ENCODE measurements around the gene ZNF778.

The ZNF778 gene

GRCh38 chr16:89174877-89175276 is 42.6 kb upstream of the ZNF778 start:
- H3K9me3 ChIP-seq (ENCODE audit: insufficient read depth, low read depth, low read length): no peaks in the 10 kb centered on the region
- H2AFZ ChIP-seq (ENCODE audit: low read length): no peak overlapping the region
- H3K4me2 ChIP-seq (ENCODE audit: low read depth, low read length, poor library complexity, severe bottlenecking): no peak overlapping the region
- no peaks in the 10 kb centered on the region for H3K9me2 ChIP-seq (replicated peaks; ENCODE audit: low read depth, low read length)
- no peaks in the 10 kb centered on the region for H4K20me1 ChIP-seq (ENCODE audit: insufficient read depth, low read length, poor library complexity, severe bottlenecking)
- no peak overlapping the region for H3K9ac ChIP-seq (ENCODE audit: low read depth, low read length, poor library complexity, severe bottlenecking)
- H3F3A ChIP-seq (ENCODE audit: low read depth): no peaks in the 10 kb centered on the region
- H3K79me2 ChIP-seq (ENCODE audit: insufficient read depth, low read length): no peaks in the 10 kb centered on the region
- H3K4me1 ChIP-seq (ENCODE audit: insufficient read depth, low read length, poor library complexity, severe bottlenecking): peaks cover 7% of the 10 kb centered on the region
- TF ChIP-seq, protein P1, sequence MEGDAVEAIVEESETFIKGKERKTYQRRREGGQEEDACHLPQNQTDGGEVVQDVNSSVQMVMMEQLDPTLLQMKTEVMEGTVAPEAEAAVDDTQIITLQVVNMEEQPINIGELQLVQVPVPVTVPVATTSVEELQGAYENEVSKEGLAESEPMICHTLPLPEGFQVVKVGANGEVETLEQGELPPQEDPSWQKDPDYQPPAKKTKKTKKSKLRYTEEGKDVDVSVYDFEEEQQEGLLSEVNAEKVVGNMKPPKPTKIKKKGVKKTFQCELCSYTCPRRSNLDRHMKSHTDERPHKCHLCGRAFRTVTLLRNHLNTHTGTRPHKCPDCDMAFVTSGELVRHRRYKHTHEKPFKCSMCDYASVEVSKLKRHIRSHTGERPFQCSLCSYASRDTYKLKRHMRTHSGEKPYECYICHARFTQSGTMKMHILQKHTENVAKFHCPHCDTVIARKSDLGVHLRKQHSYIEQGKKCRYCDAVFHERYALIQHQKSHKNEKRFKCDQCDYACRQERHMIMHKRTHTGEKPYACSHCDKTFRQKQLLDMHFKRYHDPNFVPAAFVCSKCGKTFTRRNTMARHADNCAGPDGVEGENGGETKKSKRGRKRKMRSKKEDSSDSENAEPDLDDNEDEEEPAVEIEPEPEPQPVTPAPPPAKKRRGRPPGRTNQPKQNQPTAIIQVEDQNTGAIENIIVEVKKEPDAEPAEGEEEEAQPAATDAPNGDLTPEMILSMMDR (conservative IDR thresholded peaks at IDR 0.05; ENCODE audit: low read length): no peak
- no peak for TF ChIP-seq EZH2phosphoT487 (IDR thresholded peaks at IDR 0.05; ENCODE audit: borderline replicate concordance)
- H3K27me3 ChIP-seq (ENCODE audit: insufficient read depth, low read length, poor library complexity, severe bottlenecking): no peaks in the 10 kb centered on the region
- H3K4me3 ChIP-seq (ENCODE audit: low read length, poor library complexity, severe bottlenecking): no peak overlapping the region
- H3K36me3 ChIP-seq (ENCODE audit: insufficient read depth, low read length): no peaks in the 10 kb centered on the region

GRCh38 chr16:89175280-89176146 is 42.0 kb upstream of the ZNF778 start:
- H3K9ac ChIP-seq (ENCODE audit: low read depth, low read length, poor library complexity, severe bottlenecking): no peak overlapping the region
- H2AFZ ChIP-seq (ENCODE audit: low read length): no peak overlapping the region
- no peaks in the 10 kb centered on the region for H3K27me3 ChIP-seq (ENCODE audit: insufficient read depth, low read length, poor library complexity, severe bottlenecking)
- no peak for TF ChIP-seq EZH2phosphoT487 (IDR thresholded peaks at IDR 0.05; ENCODE audit: borderline replicate concordance)
- TF ChIP-seq, protein P1 (conservative IDR thresholded peaks at IDR 0.05; ENCODE audit: low read length): no peak
- no peak overlapping the region for H3K4me2 ChIP-seq (ENCODE audit: low read depth, low read length, poor library complexity, severe bottlenecking)
- H3K9me2 ChIP-seq (replicated peaks; ENCODE audit: low read depth, low read length): no peaks in the 10 kb centered on the region
- no peaks in the 10 kb centered on the region for H4K20me1 ChIP-seq (ENCODE audit: insufficient read depth, low read length, poor library complexity, severe bottlenecking)
- no peaks in the 10 kb centered on the region for H3K36me3 ChIP-seq (ENCODE audit: insufficient read depth, low read length)
- H3K79me2 ChIP-seq (ENCODE audit: insufficient read depth, low read length): no peaks in the 10 kb centered on the region
- no peaks in the 10 kb centered on the region for H3K9me3 ChIP-seq (ENCODE audit: insufficient read depth, low read depth, low read length)
- H3F3A ChIP-seq (ENCODE audit: low read depth): no peaks in the 10 kb centered on the region
- H3K4me1 ChIP-seq (ENCODE audit: insufficient read depth, low read length, poor library complexity, severe bottlenecking): peaks cover 5% of the 10 kb centered on the region
- no peak overlapping the region for H3K4me3 ChIP-seq (ENCODE audit: low read length, poor library complexity, severe bottlenecking)

DNA sequence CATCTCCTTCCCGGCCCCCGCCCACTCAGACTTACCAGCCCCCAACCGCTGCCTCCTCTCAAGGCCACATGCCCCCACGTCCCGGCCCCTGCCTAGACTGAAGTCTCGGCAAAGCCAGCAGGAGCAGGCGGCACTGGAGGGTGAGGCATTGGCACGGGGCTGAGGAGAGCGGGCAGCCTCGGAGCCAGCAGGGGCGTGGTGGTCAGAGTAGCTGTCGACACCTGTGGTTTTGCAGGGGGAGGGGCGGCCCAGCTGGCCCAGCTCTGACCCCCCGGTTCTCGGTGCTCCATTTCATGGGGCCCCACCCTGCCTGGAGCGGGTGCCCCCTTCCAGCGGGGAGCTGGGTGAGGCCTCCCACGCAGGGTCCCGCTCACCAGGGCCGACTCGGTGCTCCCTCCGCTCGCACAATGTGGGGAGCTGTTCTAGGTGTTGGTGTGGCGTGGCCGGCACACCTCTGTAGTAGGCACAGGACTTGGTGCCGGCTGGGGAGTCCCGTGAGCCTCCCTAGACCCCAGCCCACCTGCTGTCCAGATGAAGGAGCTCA is 41.3 kb upstream of the ZNF778 start:
- no peak overlapping the region for H2AFZ ChIP-seq (ENCODE audit: low read length)
- H3K9me3 ChIP-seq (ENCODE audit: insufficient read depth, low read depth, low read length): no peaks in the 10 kb centered on the region
- no peaks in the 10 kb centered on the region for H3K4me1 ChIP-seq (ENCODE audit: insufficient read depth, low read length, poor library complexity, severe bottlenecking)
- no peaks in the 10 kb centered on the region for H3K9me2 ChIP-seq (replicated peaks; ENCODE audit: low read depth, low read length)
- TF ChIP-seq EZH2phosphoT487 (IDR thresholded peaks at IDR 0.05; ENCODE audit: borderline replicate concordance): no peak
- TF ChIP-seq, protein P1 (conservative IDR thresholded peaks at IDR 0.05; ENCODE audit: low read length): no peak
- no peaks in the 10 kb centered on the region for H3F3A ChIP-seq (ENCODE audit: low read depth)
- H4K20me1 ChIP-seq (ENCODE audit: insufficient read depth, low read length, poor library complexity, severe bottlenecking): no peaks in the 10 kb centered on the region
- no peak overlapping the region for H3K4me3 ChIP-seq (ENCODE audit: low read length, poor library complexity, severe bottlenecking)
- H3K27me3 ChIP-seq (ENCODE audit: insufficient read depth, low read length, poor library complexity, severe bottlenecking): no peaks in the 10 kb centered on the region
- H3K9ac ChIP-seq (ENCODE audit: low read depth, low read length, poor library complexity, severe bottlenecking): no peak overlapping the region
- H3K4me2 ChIP-seq (ENCODE audit: low read depth, low read length, poor library complexity, severe bottlenecking): no peak overlapping the region
- H3K36me3 ChIP-seq (ENCODE audit: insufficient read depth, low read length): no peaks in the 10 kb centered on the region
- no peaks in the 10 kb centered on the region for H3K79me2 ChIP-seq (ENCODE audit: insufficient read depth, low read length)
